Measurements from ENCODE around the gene CCN6. TPM values are rescaled to one million over a fixed set of nuclear protein-coding genes. Genes with fewer than 3 reads are reported as not detected.

Gene CCN6
- total RNA-seq, 1 experiment from 2014 or later: not detected

GRCh38 chr6:112018619-112019416 lies 35.1 kb upstream of the CCN6 start:
- Histone ChIP-seq H3K4me3 (no peak overlapping the region), H3K27ac (peak overlapping the region; percentile 65), H3K4me1 (replicated peaks) (peaks cover 49% of the 10 kb centered on the region), H3K36me3 (no peaks in the 10 kb centered on the region), H3K27me3 (replicated peaks) (no peaks in the 10 kb centered on the region), H3K9me3 (replicated peaks) (no peaks in the 10 kb centered on the region)
- DNase-seq (ENCODE audit: low read depth in 1 of 2, low spot score in 2 of 2): peak; percentile 66 to 79

GRCh38 chr6:112019589-112019988 lies 34.3 kb upstream of the CCN6 start:
- no peak for DNase-seq (ENCODE audit: low read depth in 1 of 2, low spot score in 2 of 2)
- Histone ChIP-seq H3K27me3 (replicated peaks) (no peaks in the 10 kb centered on the region), H3K27ac (peak overlapping the region; percentile 65), H3K4me3 (no peak overlapping the region), H3K36me3 (no peaks in the 10 kb centered on the region), H3K4me1 (replicated peaks) (peaks cover 41% of the 10 kb centered on the region), H3K9me3 (replicated peaks) (no peaks in the 10 kb centered on the region)

GRCh38 chr6:112021691-112022310 lies 32.1 kb upstream of the CCN6 start:
- Histone ChIP-seq H3K4me3 (no peak overlapping the region), H3K9me3 (replicated peaks) (no peaks in the 10 kb centered on the region), H3K27ac (no peak overlapping the region), H3K4me1 (replicated peaks) (peaks cover 22% of the 10 kb centered on the region), H3K27me3 (replicated peaks) (no peaks in the 10 kb centered on the region), H3K36me3 (no peaks in the 10 kb centered on the region)
- DNase-seq (ENCODE audit: low read depth in 1 of 2, low spot score in 2 of 2): no peak

- Histone ChIP-seq H3K36me3 (no peaks in the 10 kb centered on the region), H3K9me3 (replicated peaks) (no peaks in the 10 kb centered on the region), H3K27ac (no peak overlapping the region), H3K4me1 (replicated peaks) (peaks cover 17% of the 10 kb centered on the region), H3K27me3 (replicated peaks) (no peaks in the 10 kb centered on the region), H3K4me3 (no peak overlapping the region)
- DNase-seq (ENCODE audit: low read depth in 1 of 2, low spot score in 2 of 2): no peak
These were observed 31.2 kb upstream of the CCN6 start for GRCh38 chr6:112022749-112023148.

- peaks cover 4% of the 10 kb centered on the region for H3K4me1 ChIP-seq (replicated peaks)
- no peaks in the 10 kb centered on the region for H3K36me3 ChIP-seq
- H3K4me3 ChIP-seq: no peak overlapping the region
- DNase-seq (ENCODE audit: low read depth in 1 of 2, low spot score in 2 of 2): no peak
- H3K27me3 ChIP-seq (replicated peaks): no peaks in the 10 kb centered on the region
- H3K9me3 ChIP-seq (replicated peaks): no peaks in the 10 kb centered on the region
- H3K27ac ChIP-seq: no peak overlapping the region
These were observed 29.4 kb upstream of the CCN6 start for GRCh38 chr6:112024464-112024863.

- Histone ChIP-seq H3K4me3 (no peak overlapping the region), H3K27me3 (replicated peaks) (no peaks in the 10 kb centered on the region), H3K9me3 (replicated peaks) (no peaks in the 10 kb centered on the region), H3K4me1 (replicated peaks) (no peaks in the 10 kb centered on the region), H3K36me3 (no peaks in the 10 kb centered on the region), H3K27ac (no peak overlapping the region)
- DNase-seq (ENCODE audit: low read depth in 1 of 2, low spot score in 2 of 2): no peak
These were observed 27.0 kb upstream of the CCN6 start for GRCh38 chr6:112026933-112027332.

GRCh38 chr6:112027942-112028674 lies 25.8 kb upstream of the CCN6 start:
- DNase-seq (ENCODE audit: low read depth in 1 of 2, low spot score in 2 of 2): no peak
- Histone ChIP-seq H3K9me3 (replicated peaks) (no peaks in the 10 kb centered on the region), H3K27me3 (replicated peaks) (no peaks in the 10 kb centered on the region), H3K4me1 (replicated peaks) (no peaks in the 10 kb centered on the region), H3K36me3 (no peaks in the 10 kb centered on the region), H3K27ac (no peak overlapping the region), H3K4me3 (no peak overlapping the region)

- Histone ChIP-seq H3K27me3 (replicated peaks) (no peaks in the 10 kb centered on the region), H3K36me3 (no peaks in the 10 kb centered on the region), H3K4me3 (no peak overlapping the region), H3K27ac (no peak overlapping the region), H3K9me3 (replicated peaks) (no peaks in the 10 kb centered on the region), H3K4me1 (replicated peaks) (no peaks in the 10 kb centered on the region)
- peak; percentile 48 to 75 for DNase-seq (ENCODE audit: low read depth in 1 of 2, low spot score in 2 of 2)
These were observed 24.7 kb upstream of the CCN6 start for GRCh38 chr6:112029045-112029822.

- Histone ChIP-seq H3K36me3 (no peaks in the 10 kb centered on the region), H3K4me3 (no peak overlapping the region), H3K9me3 (replicated peaks) (no peaks in the 10 kb centered on the region)
These were observed 23.5 kb upstream of the CCN6 start for GRCh38 chr6:112030206-112030960.

GRCh38 chr6:112030961-112031660 lies 22.8 kb upstream of the CCN6 start:
- no peak for DNase-seq (ENCODE audit: low read depth in 1 of 2, low spot score in 2 of 2)
- no peaks in the 10 kb centered on the region for H3K36me3 ChIP-seq
- no peaks in the 10 kb centered on the region for H3K27me3 ChIP-seq (replicated peaks)
- no peaks in the 10 kb centered on the region for H3K9me3 ChIP-seq (replicated peaks)
- no peaks in the 10 kb centered on the region for H3K4me1 ChIP-seq (replicated peaks)
- H3K27ac ChIP-seq: no peak overlapping the region
- H3K4me3 ChIP-seq: no peak overlapping the region

More at GRCh38 chr6:112030206-112030960, 23.5 kb upstream of the CCN6 start:
- Histone ChIP-seq H3K27ac (no peak overlapping the region), H3K4me1 (replicated peaks) (no peaks in the 10 kb centered on the region), H3K27me3 (replicated peaks) (no peaks in the 10 kb centered on the region)
- DNase-seq (ENCODE audit: low read depth in 1 of 2, low spot score in 2 of 2): no peak

GRCh38 chr6:112031960-112032359 lies 21.9 kb upstream of the CCN6 start:
- no peaks in the 10 kb centered on the region for H3K27me3 ChIP-seq (replicated peaks)
- no peak overlapping the region for H3K27ac ChIP-seq
- DNase-seq (ENCODE audit: low read depth in 1 of 2, low spot score in 2 of 2): no peak
- H3K36me3 ChIP-seq: no peaks in the 10 kb centered on the region
- H3K4me1 ChIP-seq (replicated peaks): no peaks in the 10 kb centered on the region
- no peak overlapping the region for H3K4me3 ChIP-seq
- H3K9me3 ChIP-seq (replicated peaks): no peaks in the 10 kb centered on the region

GRCh38 chr6:112032728-112033127 lies 21.2 kb upstream of the CCN6 start:
- DNase-seq (ENCODE audit: low read depth in 1 of 2, low spot score in 2 of 2): no peak
- H3K27ac ChIP-seq: no peak overlapping the region
- no peaks in the 10 kb centered on the region for H3K36me3 ChIP-seq
- no peaks in the 10 kb centered on the region for H3K27me3 ChIP-seq (replicated peaks)
- no peaks in the 10 kb centered on the region for H3K9me3 ChIP-seq (replicated peaks)
- peaks cover 5% of the 10 kb centered on the region for H3K4me1 ChIP-seq (replicated peaks)
- H3K4me3 ChIP-seq: no peak overlapping the region
